ENCODE results near the gene KRT37. TPM values are rescaled to one million over a fixed set of nuclear protein-coding genes. Genes with fewer than 3 reads are reported as not detected.

KRT37 gene
- total RNA-seq, 1 experiment from 2014 or later = not detected

DNA sequence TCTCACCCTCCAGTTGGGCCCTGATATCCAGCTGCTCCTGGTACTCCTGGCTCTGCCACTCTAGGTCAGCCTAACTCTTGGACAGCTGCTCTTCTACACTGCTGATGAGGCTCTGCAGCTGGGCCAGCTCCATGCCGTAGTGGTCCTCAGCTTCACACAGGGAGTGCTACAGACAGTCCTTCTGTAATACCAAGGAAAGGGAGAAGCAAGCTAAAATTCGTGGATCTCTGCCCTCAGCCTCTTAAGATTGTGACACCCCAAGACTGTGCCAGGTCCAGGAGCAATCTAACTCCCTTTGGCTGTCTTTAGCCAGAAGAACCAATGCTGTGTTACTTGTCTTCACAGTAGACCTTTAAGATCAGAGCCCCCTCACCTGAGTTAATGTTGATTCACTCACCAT is 24.1 kb upstream of the KRT37 start:
- no peak overlapping the region for H2BK20ac ChIP-seq (ENCODE audit: low read depth, low read length, poor library complexity, severe bottlenecking)
- H2BK15ac ChIP-seq (ENCODE audit: low read depth, low read length) = no peak overlapping the region
- no peak overlapping the region for H3K18ac ChIP-seq (ENCODE audit: insufficient read length, low read depth, low read length)
- H2BK5ac ChIP-seq (ENCODE audit: insufficient read length, low read length) = no peak overlapping the region
- no peaks in the 10 kb centered on the region for H3K79me1 ChIP-seq (ENCODE audit: insufficient read depth, low read depth, low read length, poor library complexity, severe bottlenecking)
- H3K36me3 Mint-ChIP-seq (ENCODE audit: insufficient read depth in 1 of 3, low read depth in 3 of 3) = no peaks in the 10 kb centered on the region; a peak in 4 of 7 replicates
- no peaks in the 10 kb centered on the region for H3K27me3 ChIP-seq (ENCODE audit: insufficient read depth, low read length)
- no peaks in the 10 kb centered on the region for H3K79me2 ChIP-seq (ENCODE audit: insufficient read depth, low read length)
- no peak overlapping the region for H3K4me2 ChIP-seq (ENCODE audit: insufficient read depth, insufficient read length, low read length)
- peaks cover 3 to 13% of the 10 kb centered on the region in 2 experiments for H3K9me3 Mint-ChIP-seq
- no peaks in the 10 kb centered on the region for H3K23me2 ChIP-seq (ENCODE audit: insufficient read length, low read depth, low read length, poor library complexity, severe bottlenecking)
- H3K56ac ChIP-seq (ENCODE audit: insufficient read length, low read depth, low read length) = no peak overlapping the region
- no peak overlapping the region for H3T11ph ChIP-seq (ENCODE audit: low read length)
- no peak overlapping the region for H3K27ac ChIP-seq (ENCODE audit: insufficient read length, low read depth, low read length)
- H4K20me1 ChIP-seq (ENCODE audit: control insufficient read depth, insufficient read depth, insufficient read length) = no peaks in the 10 kb centered on the region
- H3K4me3 Mint-ChIP-seq = no peak overlapping the region
- no peak overlapping the region for H2BK120ac ChIP-seq (ENCODE audit: low read depth, low read length, poor library complexity, severe bottlenecking)
- WGBS (ENCODE audit: extremely low coverage, insufficient read length, low lambda C conversion rate) = no CpG with 5 or more reads among the region's 2 CpGs
- H3K4me1 Mint-ChIP-seq = no peaks in the 10 kb centered on the region
- no peak overlapping the region for H3K27ac Mint-ChIP-seq
- no peak for DNase-seq
- H2BK12ac ChIP-seq (ENCODE audit: insufficient read length, low read depth, low read length) = no peak overlapping the region
- no peak overlapping the region for H3K23ac ChIP-seq (ENCODE audit: insufficient read length, low read depth, low read length)
- no peak overlapping the region for H4K5ac ChIP-seq (ENCODE audit: insufficient read length, low read depth, low read length)
- H2AK5ac ChIP-seq (ENCODE audit: insufficient read length, low read length) = no peak overlapping the region
- H3K9me3 ChIP-seq (ENCODE audit: control insufficient read depth, low read depth, low read length) = peaks cover 12% of the 10 kb centered on the region
- H2AFZ ChIP-seq (ENCODE audit: low read length) = no peak overlapping the region
- no peak overlapping the region for H3K9ac ChIP-seq (ENCODE audit: extremely low read depth, insufficient read length, low read length)
- no peaks in the 10 kb centered on the region for H3K4me1 ChIP-seq (ENCODE audit: insufficient read depth, low read length)
- H3K14ac ChIP-seq (ENCODE audit: insufficient read depth, low read length) = no peak overlapping the region
- TF ChIP-seq, protein P1, sequence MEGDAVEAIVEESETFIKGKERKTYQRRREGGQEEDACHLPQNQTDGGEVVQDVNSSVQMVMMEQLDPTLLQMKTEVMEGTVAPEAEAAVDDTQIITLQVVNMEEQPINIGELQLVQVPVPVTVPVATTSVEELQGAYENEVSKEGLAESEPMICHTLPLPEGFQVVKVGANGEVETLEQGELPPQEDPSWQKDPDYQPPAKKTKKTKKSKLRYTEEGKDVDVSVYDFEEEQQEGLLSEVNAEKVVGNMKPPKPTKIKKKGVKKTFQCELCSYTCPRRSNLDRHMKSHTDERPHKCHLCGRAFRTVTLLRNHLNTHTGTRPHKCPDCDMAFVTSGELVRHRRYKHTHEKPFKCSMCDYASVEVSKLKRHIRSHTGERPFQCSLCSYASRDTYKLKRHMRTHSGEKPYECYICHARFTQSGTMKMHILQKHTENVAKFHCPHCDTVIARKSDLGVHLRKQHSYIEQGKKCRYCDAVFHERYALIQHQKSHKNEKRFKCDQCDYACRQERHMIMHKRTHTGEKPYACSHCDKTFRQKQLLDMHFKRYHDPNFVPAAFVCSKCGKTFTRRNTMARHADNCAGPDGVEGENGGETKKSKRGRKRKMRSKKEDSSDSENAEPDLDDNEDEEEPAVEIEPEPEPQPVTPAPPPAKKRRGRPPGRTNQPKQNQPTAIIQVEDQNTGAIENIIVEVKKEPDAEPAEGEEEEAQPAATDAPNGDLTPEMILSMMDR (conservative IDR thresholded peaks at IDR 0.05) = no peak
- H3K27me3 Mint-ChIP-seq (ENCODE audit: low read depth) = peaks cover 20% of the 10 kb centered on the region
- no peak overlapping the region for H4K8ac ChIP-seq (replicated peaks; ENCODE audit: insufficient read length, low read depth, low read length)
- H4K91ac ChIP-seq (ENCODE audit: insufficient read length, low read depth, low read length) = no peak overlapping the region
- H3K4ac ChIP-seq (ENCODE audit: low read depth, low read length) = no peak overlapping the region
